HG03378 (cell line): ENCODE measurements around the gene APBA2.

Experiments used
- ATAC-seq: cut with Tn5 transposase; IDR thresholded peaks from one replicate; pipeline ENCODE4 v1.9.1; 2021; ENCODE audit warnings: mild to moderate bottlenecking, moderate library complexity; ENCODE audit not compliant: unreplicated experiment

The APBA2 gene

GRCh38 chr15:29113336-29114220 lies 227.8 kb downstream of the APBA2 start:
- no peak for ATAC-seq

GRCh38 chr15:29114221-29115092 lies 228.7 kb downstream of the APBA2 start:
- ATAC-seq: no peak

- ATAC-seq: no peak
Measured at GRCh38 chr15:29115093-29115991, 229.6 kb downstream of the APBA2 start.

- ATAC-seq: no peak
Measured at GRCh38 chr15:29116970-29117700, 231.4 kb downstream of the APBA2 start.

GRCh38 chr15:29117778-29118177 lies 232.0 kb downstream of the APBA2 start:
- no peak for ATAC-seq

- ATAC-seq: no peak
Measured at GRCh38 chr15:29119847-29120246, 234.1 kb downstream of the APBA2 start.

GRCh38 chr15:29120593-29121368 lies 235.0 kb downstream of the APBA2 start:
- ATAC-seq: no peak

GRCh38 chr15:29121369-29121656 lies 235.5 kb downstream of the APBA2 start:
- ATAC-seq: no peak

- no peak for ATAC-seq
Measured at GRCh38 chr15:29121907-29122306, 236.1 kb downstream of the APBA2 start.

- no peak for ATAC-seq
Measured at GRCh38 chr15:29122506-29122905, 236.7 kb downstream of the APBA2 start.

- no peak for ATAC-seq
Measured at GRCh38 chr15:29123171-29123570, 237.4 kb downstream of the APBA2 start.

GRCh38 chr15:29123991-29124390 lies 238.2 kb downstream of the APBA2 start:
- ATAC-seq: no peak

GRCh38 chr15:29124581-29125381 lies 239.0 kb downstream of the APBA2 start:
- ATAC-seq: no peak

GRCh38 chr15:29125382-29126207 lies 239.8 kb downstream of the APBA2 start:
- no peak for ATAC-seq

GRCh38 chr15:29126208-29126536 lies 240.4 kb downstream of the APBA2 start:
- no peak for ATAC-seq

GRCh38 chr15:29126821-29127461 lies 241.2 kb downstream of the APBA2 start:
- ATAC-seq: no peak
